Smooth muscle cell (in vitro differentiated cells): Measurements from ENCODE around the gene TRMT11. TPM values are rescaled to one million over a fixed set of nuclear protein-coding genes. Genes with fewer than 3 reads are reported as not detected.

ENCODE experiments used
- DNase-seq: peaks from one replicate; lab custom pipeline; 2025; ENCODE audit not compliant: unreplicated experiment; lab: John Stamatoyannopoulos, UW
- H2AFZ ChIP-seq: fragments of 200-600 bp; sonication (generic); 2 replicates; pipeline ENCODE4 v1.6.0; 2016; ENCODE audit warnings: antibody characterized with exemption, low read depth, mild to moderate bottlenecking
- H3F3A ChIP-seq: fragments of 200-600 bp; sonication (generic); 2 replicates; pipeline ENCODE4 v1.6.0; 2017; ENCODE audit warnings: antibody characterized with exemption, low read depth
- H3K27ac ChIP-seq: fragments of 200-600 bp; sonication (generic); 2 replicates; pipeline ENCODE4 v1.5.1; 2016; ENCODE audit warnings: low read depth, mild to moderate bottlenecking
- H3K27me3 ChIP-seq: fragments of 200-600 bp; sonication (generic); 2 replicates; pipeline ENCODE4 v1.6.1; 2016; ENCODE audit warnings: low read depth, mild to moderate bottlenecking
- H3K36me3 ChIP-seq: fragments of 200-600 bp; sonication (generic); 2 replicates; pipeline ENCODE4 v1.5.1; 2016; ENCODE audit warnings: low read depth
- H3K4me1 ChIP-seq: fragments of 200-600 bp; sonication (generic); 2 replicates; pipeline ENCODE4 v1.5.1; 2016; ENCODE audit warnings: low read depth
- H3K4me2 ChIP-seq: fragments of 200-600 bp; sonication (generic); 2 replicates; pipeline ENCODE4 v1.6.0; 2016; ENCODE audit warnings: mild to moderate bottlenecking
- H3K4me3 ChIP-seq: fragments of 200-600 bp; sonication (generic); 2 replicates; pipeline ENCODE4 v1.5.1; 2016; ENCODE audit warnings: mild to moderate bottlenecking
- H3K79me2 ChIP-seq: fragments of 200-600 bp; sonication (generic); 2 replicates; pipeline ENCODE4 v1.6.0; 2016; ENCODE audit warnings: low read depth, mild to moderate bottlenecking
- H3K9ac ChIP-seq: fragments of 200-600 bp; sonication (generic); 2 replicates; pipeline ENCODE4 v1.6.0; 2016; ENCODE audit warnings: low read depth
- H3K9me3 ChIP-seq: fragments of 200-600 bp; sonication (generic); replicated peaks from 2 replicates; pipeline ENCODE4 v1.5.1; 2016; ENCODE audit warnings: low read depth
- H4K20me1 ChIP-seq: fragments of 200-600 bp; sonication (generic); 2 replicates; pipeline ENCODE4 v1.6.0; 2016; ENCODE audit warnings: low read depth
- CTCF ChIP-seq: fragments of 200-600 bp; sonication (generic); IDR thresholded peaks from 2 replicates; pipeline ENCODE4 v1.5.1; 2017; ENCODE audit warnings: borderline replicate concordance, mild to moderate bottlenecking, antibody characterized with exemption; ENCODE audit not compliant: insufficient read depth, poor library complexity, severe bottlenecking
- WGBS: methylation state at CpG from one replicate; pipeline ENCODE4 v1.1.7; 2016; ENCODE audit warnings: low lambda C conversion rate; 5-methylcytosine and 5-hydroxymethylcytosine counted together
- polyA plus RNA-seq: library from polyadenylated mRNA; unstranded; fragments of >200 nt; fragmentation: Nextera tagmentation; extraction: Ambion mirVana; gene quantifications from 2 replicates; pipeline ENCODE4 v1.2.1, GENCODE V29; 2016
- total RNA-seq: library from RNA; depleted of rRNA; stranded (reverse); fragments of >200 nt; gene quantifications from 2 replicates; pipeline ENCODE4 v1.2.3, GENCODE V29; 2014

TRMT11 gene
- total and polyA plus RNA-seq, 2 experiments from 2014 or later, result 12.8 to 21.6 TPM

DNA sequence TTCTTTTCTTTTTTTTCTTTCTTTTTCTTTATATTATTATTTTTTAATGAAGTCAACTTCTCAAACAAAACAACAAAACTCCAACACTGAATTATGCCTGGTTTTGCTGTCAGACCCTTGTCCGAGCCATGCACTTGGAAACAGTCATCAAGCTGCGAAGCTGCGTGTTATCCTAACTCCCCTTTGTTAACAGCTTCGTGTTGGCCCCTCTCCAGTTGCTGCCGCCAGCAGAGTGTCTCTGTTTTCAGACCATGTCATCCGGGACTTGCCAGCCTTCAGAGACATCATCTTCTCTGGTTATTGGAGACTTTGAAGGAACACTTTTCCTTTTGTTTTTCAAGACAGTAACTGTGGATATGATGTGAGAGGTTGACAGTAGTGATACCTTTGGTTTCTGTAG lies 83.1 kb downstream of the TRMT11 start:
- H4K20me1 ChIP-seq, result no peaks in the 10 kb centered on the region
- no peaks in the 10 kb centered on the region for H3K79me2 ChIP-seq
- TF ChIP-seq CTCF, result no peak
- H2AFZ ChIP-seq, result no peak overlapping the region
- no peak overlapping the region for H3K9ac ChIP-seq
- H3K4me3 ChIP-seq, result no peak overlapping the region
- DNase-seq, result no peak
- 66% methylated on average over 6 of the region's 6 CpGs for WGBS
- H3K9me3 ChIP-seq, result no peaks in the 10 kb centered on the region
- no peak overlapping the region for H3K4me2 ChIP-seq
- peaks cover 2% of the 10 kb centered on the region for H3F3A ChIP-seq
- no peak overlapping the region for H3K27ac ChIP-seq
- H3K4me1 ChIP-seq, result peaks cover 4% of the 10 kb centered on the region
- H3K27me3 ChIP-seq, result no peaks in the 10 kb centered on the region
- H3K36me3 ChIP-seq, result no peaks in the 10 kb centered on the region

- TF ChIP-seq CTCF, result no peak
- Histone ChIP-seq H3K27me3 (no peaks in the 10 kb centered on the region), H3K9me3 (no peaks in the 10 kb centered on the region), H4K20me1 (no peaks in the 10 kb centered on the region), H3K36me3 (no peaks in the 10 kb centered on the region), H3K9ac (no peak overlapping the region), H3K4me3 (no peak overlapping the region), H3K79me2 (no peaks in the 10 kb centered on the region), H3K4me1 (no peaks in the 10 kb centered on the region), H3K27ac (no peak overlapping the region), H3K4me2 (no peak overlapping the region), H3F3A (no peaks in the 10 kb centered on the region), H2AFZ (no peak overlapping the region)
- WGBS, result 50% methylated on average over 7 of the region's 7 CpGs
- no peak for DNase-seq
Measured at GRCh38 chr6:126071000-126071647, 84.8 kb downstream of the TRMT11 start.

GRCh38 chr6:126072172-126072571 lies 85.8 kb downstream of the TRMT11 start:
- no peaks in the 10 kb centered on the region for H3K27me3 ChIP-seq
- H4K20me1 ChIP-seq, result no peaks in the 10 kb centered on the region
- H3K9ac ChIP-seq, result no peak overlapping the region
- H3K4me3 ChIP-seq, result no peak overlapping the region
- no peaks in the 10 kb centered on the region for H3K4me1 ChIP-seq
- H3K9me3 ChIP-seq, result no peaks in the 10 kb centered on the region
- H2AFZ ChIP-seq, result no peak overlapping the region
- H3K79me2 ChIP-seq, result no peaks in the 10 kb centered on the region
- no peak for DNase-seq
- 82% methylated on average over 3 of the region's 3 CpGs for WGBS
- H3K36me3 ChIP-seq, result no peaks in the 10 kb centered on the region
- TF ChIP-seq CTCF, result no peak
- H3F3A ChIP-seq, result no peaks in the 10 kb centered on the region
- H3K4me2 ChIP-seq, result no peak overlapping the region
- H3K27ac ChIP-seq, result no peak overlapping the region

- no peak for TF ChIP-seq CTCF
- H3K27ac ChIP-seq, result no peak overlapping the region
Measured at GRCh38 chr6:126072834-126073233, 86.5 kb downstream of the TRMT11 start.

More at GRCh38 chr6:126072834-126073233, 86.5 kb downstream of the TRMT11 start:
- DNase-seq, result no peak
- Histone ChIP-seq H4K20me1 (no peaks in the 10 kb centered on the region), H3K4me3 (no peak overlapping the region), H3K9ac (no peak overlapping the region), H3K9me3 (no peaks in the 10 kb centered on the region), H3K4me2 (no peak overlapping the region), H3K36me3 (no peaks in the 10 kb centered on the region), H2AFZ (no peak overlapping the region), H3K27me3 (no peaks in the 10 kb centered on the region), H3K79me2 (no peaks in the 10 kb centered on the region), H3F3A (no peaks in the 10 kb centered on the region), H3K4me1 (no peaks in the 10 kb centered on the region)
- 97% methylated on average over 2 of the region's 2 CpGs for WGBS
